Activated CD8-positive, alpha-beta memory T cell treated with anti-CD3 and anti-CD28 coated beads for 36 hours (primary cell): ENCODE data around the gene SMIM29. TPM values are rescaled to one million over a fixed set of nuclear protein-coding genes. Genes with fewer than 3 reads are reported as not detected.

Source experiments
- CTCF ChIA-PET: fragments of 350-600 bp; sonication (Branson Sonifier 250); formaldehyde crosslinking; loops from one replicate; lab custom pipeline; 2021; ENCODE audit warnings: antibody characterized with exemption; lab: Charles Lee
- POLR2A ChIA-PET: fragments of 350-600 bp; sonication (Branson Sonifier 250); formaldehyde crosslinking; loops from one replicate; lab custom pipeline; 2021; ENCODE audit warnings: antibody characterized with exemption; lab: Charles Lee
- total RNA-seq, 2 experiments: library from RNA; stranded (reverse); gene quantifications; one replicate each; pipeline ENCODE4 v1.2.3, GENCODE V29; 2021

SMIM29 gene
- total RNA-seq, 2 experiments from 2014 or later = 22.4 to 23.5 TPM

DNA sequence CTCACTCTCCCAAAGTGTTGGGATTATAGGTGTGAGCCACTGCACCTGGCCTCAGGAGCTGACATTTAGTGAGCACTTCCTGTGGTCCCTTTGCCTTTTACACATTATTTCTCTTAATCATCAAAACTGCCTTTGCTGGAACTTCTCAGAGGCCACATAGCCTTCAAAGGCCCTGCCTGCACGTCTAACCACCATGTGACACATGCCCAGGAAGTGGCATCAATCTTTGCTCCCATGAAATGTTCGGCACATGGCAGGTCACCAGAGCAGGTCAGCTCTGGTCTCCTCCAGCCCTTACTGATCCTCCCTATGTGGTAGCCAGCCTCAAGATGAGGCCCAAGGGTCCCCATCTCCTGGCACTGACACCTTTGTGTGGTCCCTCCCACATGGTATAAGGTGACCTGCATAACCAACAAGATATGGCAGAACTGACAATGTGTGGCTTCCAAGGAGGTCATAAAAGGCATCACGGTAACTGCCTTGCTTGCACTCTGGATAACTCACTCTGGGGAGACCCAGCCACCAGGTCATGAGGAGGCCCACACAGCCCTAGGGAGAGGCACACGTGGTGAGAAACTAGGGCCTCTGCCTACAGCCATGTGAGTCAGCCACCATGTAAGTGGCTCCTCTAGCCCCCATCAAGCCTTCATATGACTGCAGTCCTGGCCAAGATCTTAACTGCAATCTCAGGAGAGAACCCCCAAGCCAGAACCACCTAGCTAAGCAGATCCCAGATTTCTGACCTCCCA is 40.9 kb downstream of the SMIM29 start:
- ChIA-PET CTCF (interaction anchor here (0.6 to 1.7 kb wide), 3 partner anchors 12 to 215 kb away, joined by 3 to 8 read pairs (median 3); no protein-coding TSS in a partner anchor), POLR2A (no interaction called here)

- ChIA-PET CTCF (interaction anchor here (1.4 kb wide), 1 partner anchor 41 kb away, joined by 3 read pairs; no protein-coding TSS in a partner anchor), POLR2A (no interaction called here)
Measured at GRCh38 chr6:34206726-34207125, 42.1 kb downstream of the SMIM29 start.

- POLR2A ChIA-PET = no interaction called here
Measured at GRCh38 chr6:34205916-34206315, 42.9 kb downstream of the SMIM29 start.

GRCh38 chr6:34205466-34205865 is 43.3 kb downstream of the SMIM29 start:
- ChIA-PET POLR2A (no interaction called here), CTCF (interaction anchor here (2.3 kb wide), 1 partner anchor 10 kb away, joined by 12 read pairs; no protein-coding TSS in a partner anchor)

More at GRCh38 chr6:34205916-34206315, 42.9 kb downstream of the SMIM29 start:
- CTCF ChIA-PET = interaction anchor here (0.8 to 2.3 kb wide), 2 partner anchors 10 to 42 kb away, joined by 4 to 12 read pairs; no protein-coding TSS in a partner anchor

DNA sequence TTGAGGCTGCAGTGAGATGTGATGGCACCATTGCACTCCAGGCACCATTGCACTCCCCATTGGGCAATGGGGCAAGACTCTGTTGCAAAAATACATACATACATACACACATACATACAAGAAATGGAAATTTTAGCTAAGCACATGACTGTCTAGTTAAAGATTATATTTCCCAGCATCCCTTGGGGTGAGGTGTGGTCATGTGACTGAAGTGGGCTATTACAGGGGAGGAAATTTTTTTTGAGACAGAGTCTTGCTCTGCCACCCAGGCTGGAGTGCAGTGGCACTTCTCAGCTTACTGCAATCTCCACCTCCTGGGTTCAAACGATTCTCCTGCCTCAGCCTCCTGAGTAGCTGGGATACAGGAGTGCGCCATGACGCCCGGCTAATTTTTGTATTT is 44.1 kb downstream of the SMIM29 start:
- CTCF ChIA-PET = interaction anchor here (2.3 kb wide), 1 partner anchor 9 kb away, joined by 12 read pairs; no protein-coding TSS in a partner anchor
- POLR2A ChIA-PET = no interaction called here

- POLR2A ChIA-PET = no interaction called here
- CTCF ChIA-PET = no interaction called here
Measured at GRCh38 chr6:34202329-34203201, 46.2 kb downstream of the SMIM29 start.

DNA sequence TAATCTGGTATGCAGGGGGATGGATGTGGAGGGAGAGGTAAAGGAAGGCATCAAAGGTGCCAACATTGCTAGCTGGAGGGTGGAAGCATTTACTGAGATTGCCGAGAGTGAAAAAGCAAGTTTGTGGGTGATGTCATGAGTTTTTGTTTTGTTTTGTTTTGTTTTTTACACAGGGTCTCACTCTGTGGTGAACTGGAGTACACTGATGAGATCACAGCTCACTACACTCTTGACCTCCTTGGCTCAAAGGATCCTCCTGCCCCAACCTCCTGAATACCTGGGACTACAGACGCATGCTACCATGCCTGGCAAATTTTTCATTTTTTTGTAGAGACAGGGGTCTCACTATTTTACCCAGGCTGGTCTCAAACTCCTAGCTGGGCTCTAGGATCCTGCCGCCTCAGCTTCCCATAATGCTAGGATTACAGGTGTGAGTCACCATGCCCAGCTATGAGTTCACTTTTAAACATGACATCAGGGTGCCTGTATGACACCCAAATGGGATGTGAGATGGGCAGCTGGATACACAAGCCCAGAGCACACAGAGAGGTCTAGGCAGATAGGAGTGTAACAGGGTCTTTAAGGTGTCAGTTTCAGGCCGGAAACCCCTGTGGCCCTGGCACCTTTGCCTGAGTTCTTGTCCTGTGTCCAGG is 47.2 kb downstream of the SMIM29 start:
- ChIA-PET POLR2A (no interaction called here), CTCF (interaction anchor here (0.7 kb wide), 1 partner anchor 38 kb away, joined by 3 read pairs; no protein-coding TSS in a partner anchor)

- CTCF ChIA-PET = interaction anchor here (0.7 kb wide), 2 partner anchors 40 to 462 kb away, joined by 3 read pairs; no protein-coding TSS in a partner anchor
- POLR2A ChIA-PET = no interaction called here
Measured at GRCh38 chr6:34200340-34200971, 48.4 kb downstream of the SMIM29 start.

DNA sequence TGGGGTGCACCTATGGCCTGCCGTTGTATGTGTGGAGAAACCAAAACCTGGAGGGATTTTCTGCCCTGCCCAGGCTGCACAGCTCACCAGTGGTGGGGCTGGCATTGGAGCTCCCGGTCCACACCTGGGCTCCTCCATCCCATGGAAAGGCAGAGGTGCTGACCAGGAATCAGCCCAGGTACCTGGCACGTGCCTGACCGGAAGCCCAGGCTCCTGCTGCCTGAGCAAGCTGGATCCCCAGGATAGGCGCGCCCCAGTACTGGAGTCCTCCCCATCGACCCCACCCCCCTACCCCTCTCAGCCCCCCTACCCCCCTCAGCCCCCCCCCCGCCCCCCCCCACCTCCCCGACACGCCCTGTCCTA is 52.0 kb downstream of the SMIM29 start:
- POLR2A ChIA-PET = interaction anchor here (0.6 to 1.4 kb wide), 3 partner anchors 27 to 230 kb away, joined by 4 to 6 read pairs (median 4); no protein-coding TSS in a partner anchor

More for the DNA sequence above, 52.0 kb downstream of the SMIM29 start:
- CTCF ChIA-PET = interaction anchor here (0.7 to 3.2 kb wide), 8 partner anchors 8 to 413 kb away, joined by 3 to 13 read pairs (median 4); no protein-coding TSS in a partner anchor

Other genes with a start within 250 kb of the SMIM29 start
- under 1 TPM; 0.08 TPM for gene GRM4, start 102.9 kb downstream of the SMIM29 start, total RNA-seq
- gene HMGA1, start 12.1 kb downstream of the SMIM29 start, total RNA-seq = 100 to 1,000 TPM; 581 to 591 TPM
- gene NUDT3, start 143.7 kb upstream of the SMIM29 start, total RNA-seq = 10 to 100 TPM; 16.4 to 17.1 TPM
- 1,000 to 10,000 TPM; 2,077 to 2,110 TPM for gene RPS10, start 177.1 kb upstream of the SMIM29 start, total RNA-seq
- under 1 TPM; 0.11 to 0.13 TPM for gene PACSIN1, start 217.1 kb upstream of the SMIM29 start, total RNA-seq